Endodermal cell (in vitro differentiated cells): Measurements from ENCODE around the gene DOCK9. TPM values are rescaled to one million over a fixed set of nuclear protein-coding genes. Genes with fewer than 3 reads are reported as not detected.

Experiments
- DNase-seq: peaks from one replicate; pipeline ENCODE4 v3.0.0-alpha.2; 2017
- H3K27ac ChIP-seq: 2 replicates; pipeline ENCODE4 v1.5.1; 2013; ENCODE audit warnings: mild to moderate bottlenecking, low read depth, low read length, moderate library complexity
- H3K27me3 ChIP-seq: 2 replicates; pipeline ENCODE4 v1.6.1; 2013; ENCODE audit warnings: mild to moderate bottlenecking, low read length, moderate library complexity; ENCODE audit not compliant: insufficient read depth, control insufficient read depth, poor library complexity, severe bottlenecking
- H3K36me3 ChIP-seq: 2 replicates; pipeline ENCODE4 v1.7.0; 2013; ENCODE audit warnings: mild to moderate bottlenecking, low read length, moderate library complexity; ENCODE audit not compliant: control insufficient read depth, insufficient read depth
- H3K4me1 ChIP-seq: one replicate; pipeline ENCODE4 v1.7.0; 2013; ENCODE audit warnings: low read length; ENCODE audit not compliant: control insufficient read depth, insufficient read depth
- H3K4me3 ChIP-seq: 2 replicates; pipeline ENCODE4 v1.5.1; 2013; ENCODE audit warnings: mild to moderate bottlenecking, low read length, moderate library complexity
- H3K9ac ChIP-seq: 2 replicates; pipeline ENCODE4 v1.6.1; 2013; ENCODE audit warnings: mild to moderate bottlenecking, low read length, moderate library complexity; ENCODE audit not compliant: poor library complexity, severe bottlenecking; ENCODE audit errors: extremely low read depth
- H3K9me3 ChIP-seq: 2 replicates; pipeline ENCODE4 v1.6.1; 2013; ENCODE audit warnings: mild to moderate bottlenecking, low read length, moderate library complexity; ENCODE audit not compliant: control insufficient read depth
- H3K27ac Mint-ChIP-seq: 2 replicates; pipeline ENCODE4 v1.8.0; 2020; ENCODE audit warnings: mixed read lengths
- H3K27me3 Mint-ChIP-seq: 2 replicates; pipeline ENCODE4 v1.8.0; 2021; ENCODE audit warnings: mild to moderate bottlenecking, mixed read lengths; ENCODE audit not compliant: insufficient read depth
- H3K36me3 Mint-ChIP-seq: 2 replicates; pipeline ENCODE4 v1.8.0; 2020; ENCODE audit warnings: low read depth, mixed read lengths
- H3K4me1 Mint-ChIP-seq: 2 replicates; pipeline ENCODE4 v1.8.0; 2020; ENCODE audit warnings: mixed read lengths
- H3K4me3 Mint-ChIP-seq: 2 replicates; pipeline ENCODE4 v1.8.0; 2020; ENCODE audit warnings: mild to moderate bottlenecking, moderate library complexity, mixed read lengths
- H3K9me3 Mint-ChIP-seq: 2 replicates; pipeline ENCODE4 v1.8.0; 2020; ENCODE audit warnings: mild to moderate bottlenecking, mixed read lengths
- WGBS, 2 experiments: methylation state at CpG; one replicate each; pipeline versions ENCODE4 v1.1.5 to v1.1.7; 2013; ENCODE audit warnings: missing lambda C conversion rate in 2 of 2, mixed read lengths in 1 of 2; ENCODE audit not compliant: insufficient coverage in 1 of 2, insufficient read length in 1 of 2; 5-methylcytosine and 5-hydroxymethylcytosine counted together
- total RNA-seq, 2 donors: library from RNA; stranded (reverse); fragmentation: NEBNext Ultra II Directional in 1 of 2; extraction: Animal tissue kit (Norgen Biotek cat#: 25700) in 1 of 2; gene quantifications; 2 replicates in 1 of 2; 3 replicates in 1 of 2; pipeline ENCODE4 v1.2.1, GENCODE V29; 2021
- TF ChIP-seq, protein P1 (sequence below): fragments of 200-600 bp; sonication (generic); conservative IDR thresholded peaks from 2 replicates; pipeline ENCODE4 v1.5.0; 2021; ENCODE audit warnings: antibody characterized with exemption, mild to moderate bottlenecking

The DOCK9 gene
- total RNA-seq, 2 donors from 2014 or later: 15.6 to 22.5 TPM

DNA sequence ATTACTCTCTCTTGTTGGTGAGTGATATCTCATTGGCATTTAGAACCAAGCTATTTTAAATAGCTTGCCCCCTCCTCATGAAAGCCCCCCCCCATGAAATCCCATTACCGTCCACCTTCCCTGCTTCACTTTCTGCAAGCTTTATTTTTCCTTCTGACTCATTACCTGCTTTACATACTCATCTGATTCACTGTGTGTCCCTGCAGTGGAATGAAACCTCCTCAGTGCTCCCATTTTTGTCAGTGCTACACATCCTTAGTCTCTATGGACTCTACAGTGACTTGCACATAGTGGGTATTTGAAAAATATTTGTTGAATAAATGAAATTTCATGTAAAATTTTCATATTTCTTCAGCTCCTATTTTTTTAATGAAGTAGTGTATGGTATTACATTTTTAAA is 62.3 kb downstream of the DOCK9 start:
- Mint-ChIP-seq H3K27me3 (no peaks in the 10 kb centered on the region), H3K9me3 (no peaks in the 10 kb centered on the region), H3K36me3 (no peaks in the 10 kb centered on the region), H3K27ac (no peak overlapping the region), H3K4me1 (peaks cover 20% of the 10 kb centered on the region), H3K4me3 (no peak overlapping the region)
- 69% methylated on average over 1 of the region's 1 CpG; no CpG with 5 or more reads in 1 of the 2 experiments for WGBS, 2 experiments
- Histone ChIP-seq H3K4me3 (no peak overlapping the region), H3K4me1 (no peaks in the 10 kb centered on the region), H3K27me3 (no peaks in the 10 kb centered on the region), H3K9ac (no peak overlapping the region), H3K27ac (no peak overlapping the region), H3K9me3 (no peaks in the 10 kb centered on the region), H3K36me3 (no peaks in the 10 kb centered on the region)
- DNase-seq: no peak
- TF ChIP-seq, protein P1, sequence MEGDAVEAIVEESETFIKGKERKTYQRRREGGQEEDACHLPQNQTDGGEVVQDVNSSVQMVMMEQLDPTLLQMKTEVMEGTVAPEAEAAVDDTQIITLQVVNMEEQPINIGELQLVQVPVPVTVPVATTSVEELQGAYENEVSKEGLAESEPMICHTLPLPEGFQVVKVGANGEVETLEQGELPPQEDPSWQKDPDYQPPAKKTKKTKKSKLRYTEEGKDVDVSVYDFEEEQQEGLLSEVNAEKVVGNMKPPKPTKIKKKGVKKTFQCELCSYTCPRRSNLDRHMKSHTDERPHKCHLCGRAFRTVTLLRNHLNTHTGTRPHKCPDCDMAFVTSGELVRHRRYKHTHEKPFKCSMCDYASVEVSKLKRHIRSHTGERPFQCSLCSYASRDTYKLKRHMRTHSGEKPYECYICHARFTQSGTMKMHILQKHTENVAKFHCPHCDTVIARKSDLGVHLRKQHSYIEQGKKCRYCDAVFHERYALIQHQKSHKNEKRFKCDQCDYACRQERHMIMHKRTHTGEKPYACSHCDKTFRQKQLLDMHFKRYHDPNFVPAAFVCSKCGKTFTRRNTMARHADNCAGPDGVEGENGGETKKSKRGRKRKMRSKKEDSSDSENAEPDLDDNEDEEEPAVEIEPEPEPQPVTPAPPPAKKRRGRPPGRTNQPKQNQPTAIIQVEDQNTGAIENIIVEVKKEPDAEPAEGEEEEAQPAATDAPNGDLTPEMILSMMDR: no peak

DNA sequence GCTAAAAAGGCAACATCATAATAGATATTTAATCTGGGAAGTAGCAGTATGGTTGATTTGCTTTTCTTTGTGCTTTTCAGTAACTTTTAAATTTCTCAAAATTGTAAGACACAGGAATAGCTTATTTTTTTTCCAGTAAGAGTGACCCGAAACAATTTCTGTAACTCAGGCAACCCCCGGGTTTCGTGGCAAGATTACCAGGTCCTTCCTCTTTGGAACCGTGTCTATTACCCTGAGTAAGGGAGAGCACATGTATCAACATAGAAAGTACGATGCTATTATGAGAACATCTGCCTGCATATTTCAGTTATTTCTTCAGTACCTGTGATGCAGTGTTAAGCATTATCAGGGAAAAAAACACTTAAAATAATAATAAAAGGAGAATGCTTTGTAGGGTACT is 64.1 kb downstream of the DOCK9 start:
- no peak overlapping the region for H3K4me3 Mint-ChIP-seq
- TF ChIP-seq, protein P1: no peak
- 90 to 92% methylated on average over 4 to 5 of the region's 5 CpGs for WGBS, 2 experiments

DNA sequence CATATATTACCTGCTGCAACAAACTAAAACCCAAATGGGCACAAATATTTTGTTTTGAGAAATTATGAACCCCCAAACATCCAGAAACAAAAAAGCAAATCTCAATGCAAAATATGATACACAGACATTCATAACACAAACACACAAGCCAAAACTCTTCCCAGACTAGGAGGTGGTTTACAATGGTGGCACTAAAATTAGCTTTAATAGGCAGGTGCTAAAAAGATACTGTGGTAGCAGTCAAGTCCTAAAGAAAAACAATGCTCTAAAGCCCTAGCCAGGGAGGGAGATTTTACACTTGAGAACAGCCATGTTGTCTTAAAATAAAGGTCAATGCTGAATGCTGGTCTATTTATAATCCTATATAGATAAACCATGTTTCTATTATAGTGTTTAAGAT is 65.0 kb downstream of the DOCK9 start:
- Histone ChIP-seq H3K27ac (no peak overlapping the region), H3K27me3 (no peaks in the 10 kb centered on the region), H3K4me3 (no peak overlapping the region), H3K36me3 (no peaks in the 10 kb centered on the region), H3K4me1 (no peaks in the 10 kb centered on the region), H3K9me3 (no peaks in the 10 kb centered on the region), H3K9ac (no peak overlapping the region)
- TF ChIP-seq, protein P1: no peak
- no peak overlapping the region for H3K4me3 Mint-ChIP-seq
- no peak for DNase-seq
- H3K36me3 Mint-ChIP-seq: no peaks in the 10 kb centered on the region
- no peak overlapping the region for H3K27ac Mint-ChIP-seq
- H3K27me3 Mint-ChIP-seq: no peaks in the 10 kb centered on the region
- H3K4me1 Mint-ChIP-seq: peaks cover 20% of the 10 kb centered on the region
- H3K9me3 Mint-ChIP-seq: no peaks in the 10 kb centered on the region

More for the DNA sequence above, 64.1 kb downstream of the DOCK9 start:
- Histone ChIP-seq H3K27me3 (no peaks in the 10 kb centered on the region), H3K4me1 (no peaks in the 10 kb centered on the region), H3K9ac (no peak overlapping the region), H3K27ac (no peak overlapping the region), H3K36me3 (no peaks in the 10 kb centered on the region), H3K4me3 (no peak overlapping the region), H3K9me3 (no peaks in the 10 kb centered on the region)
- H3K27me3 Mint-ChIP-seq: no peaks in the 10 kb centered on the region
- H3K36me3 Mint-ChIP-seq: no peaks in the 10 kb centered on the region
- H3K27ac Mint-ChIP-seq: no peak overlapping the region
- peaks cover 20% of the 10 kb centered on the region for H3K4me1 Mint-ChIP-seq
- DNase-seq: no peak
- H3K9me3 Mint-ChIP-seq: no peaks in the 10 kb centered on the region
